Measurements from ENCODE around the gene TTC7B.

- no peak for TF ChIP-seq CTCF (IDR thresholded peaks at IDR 0.05; ENCODE audit: insufficient read depth, low read length, poor library complexity, severe bottlenecking)
- TF ChIP-seq EZH2phosphoT487 (conservative IDR thresholded peaks at IDR 0.05; ENCODE audit: low read length): no peak
Observed at GRCh38 chr14:90570461-90570860, 245.8 kb downstream of the TTC7B start.

All from SU-DHL-6 (cell line).